ENCODE measurements around the gene PEX3. TPM values are rescaled to one million over a fixed set of nuclear protein-coding genes. Genes with fewer than 3 reads are reported as not detected.

PEX3 gene
- total RNA-seq, 1 experiment from 2014 or later, result 12.9 TPM

- Histone ChIP-seq H3K9me2 (ENCODE audit: insufficient read depth) (no peaks in the 10 kb centered on the region), H3K27me3 (ENCODE audit: insufficient read depth, low read length) (no peaks in the 10 kb centered on the region), H3K27ac (ENCODE audit: low read depth, low read length) (peak overlapping the region; percentile 51), H3K9ac (ENCODE audit: low read length) (peak overlapping the region; percentile 97), H3K4me1 (ENCODE audit: control insufficient read depth in 1 of 2, insufficient read depth in 2 of 2, low read length in 2 of 2) (peaks cover 2 to 16% of the 10 kb centered on the region in 2 experiments; a peak in 2 of 4 replicates), H3K9me3 (ENCODE audit: control insufficient read depth in 1 of 2, insufficient read depth in 1 of 2, low read depth in 1 of 2, low read length in 2 of 2) (no peaks in the 10 kb centered on the region), H3K4me3 (replicated peaks in 1 of 2; ENCODE audit: low read depth in 1 of 2, low read length in 2 of 2) (peak overlapping the region; percentile 62 to 95), H4K20me1 (ENCODE audit: insufficient read depth) (no peaks in the 10 kb centered on the region), H3K36me3 (ENCODE audit: control insufficient read depth in 1 of 2, insufficient read depth in 2 of 2, low read length in 2 of 2) (no peaks in the 10 kb centered on the region), H3K4me2 (ENCODE audit: low read length) (peak overlapping the region; percentile 78), H2AFZ (ENCODE audit: low read depth, low read length, poor library complexity, severe bottlenecking) (peak overlapping the region; percentile 68), H3K79me2 (ENCODE audit: insufficient read depth, low read length) (peaks cover 68% of the 10 kb centered on the region)
- DNase-seq (ENCODE audit: low read depth, low spot score) (no peak), ATAC-seq (peak; percentile 5)
- CTCF ChIA-PET, result interaction anchor here (1.0 to 1.7 kb wide), 2 partner anchors 23 to 975 kb away, joined by 3 to 5 read pairs; no protein-coding TSS in a partner anchor
- POLR2A ChIA-PET, result interaction anchor here (0.8 kb wide), 1 partner anchor 44 kb away, joined by 3 read pairs; no protein-coding TSS in a partner anchor
- TSS peak; percentile 83 for BruUV-seq (replicated peaks)
- intact Hi-C loops (cut with micrococcal nuclease), result loop anchor here (2.0 kb wide), 2 partner anchors 61 to 563 kb away; partner anchors contain the start of gene FUCA2
- RAD21 ChIA-PET (ENCODE audit: low non-redundant PET in 1 of 2, low total read pairs in 2 of 2, uncharacterized antibody in 2 of 2, unreplicated experiment in 2 of 2), result no interaction called here
- no peak for TF ChIP-seq POLR2AphosphoS5 (IDR thresholded peaks at IDR 0.05; ENCODE audit: low read depth, low read length)
- no peak for TF ChIP-seq REST (IDR thresholded peaks at IDR 0.05; ENCODE audit: low read depth)
- no peak for TF ChIP-seq ZFX (IDR thresholded peaks at IDR 0.05)
- TF ChIP-seq CEBPB (IDR thresholded peaks at IDR 0.05; ENCODE audit: low read depth), result no peak
- TF ChIP-seq EZH2 (IDR thresholded peaks at IDR 0.05), result no peak
- TF ChIP-seq RAD21 (IDR thresholded peaks at IDR 0.05; ENCODE audit: low read depth), result no peak
Measured at GRCh38 chr6:143449714-143450452, 722 bp upstream of the PEX3 start.

All from HCT116 (cell line).